A673 (cell line): ENCODE results near the gene GAS7. TPM values are rescaled to one million over a fixed set of nuclear protein-coding genes. Genes with fewer than 3 reads are reported as not detected.

ENCODE experiments used
- BruUV-seq: library from RNA; stranded (reverse); fragments of 400-500 nt; replicated peaks from 2 replicates; lab custom pipeline; 2021; lab: Mats Ljungman, UMichigan
- CTCF ChIA-PET: fragments of 300-600 bp; sonication (Branson Sonifier 250); formaldehyde crosslinking; loops from one replicate; lab custom pipeline; 2022; ENCODE audit warnings: antibody characterized with exemption; lab: Charles Lee
- POLR2A ChIA-PET: fragments of 300-600 bp; sonication (Branson Sonifier 250); formaldehyde crosslinking; loops from one replicate; lab custom pipeline; 2022; ENCODE audit warnings: antibody characterized with exemption; ENCODE audit not compliant: low non-redundant PET; lab: Charles Lee
- DNase-seq: peaks from one replicate; pipeline ENCODE4 v3.0.0-alpha.2; 2015; ENCODE audit warnings: low spot score
- H3K27ac ChIP-seq: fragments of 200-600 bp; sonication (generic); 2 replicates; pipeline ENCODE4 v1.5.1; 2016; ENCODE audit warnings: mixed run types, low read depth, mild to moderate bottlenecking, mixed read lengths, antibody characterized with exemption, low read length; ENCODE audit not compliant: poor library complexity, severe bottlenecking
- H3K27me3 ChIP-seq: fragments of 200-600 bp; sonication (generic); replicated peaks from 2 replicates; pipeline ENCODE4 v1.6.1; 2017; ENCODE audit warnings: mixed run types, low read depth, mild to moderate bottlenecking, mixed read lengths, antibody characterized with exemption, low read length; ENCODE audit not compliant: insufficient read depth, poor library complexity
- H3K36me3 ChIP-seq: fragments of 200-600 bp; sonication (generic); 2 replicates; pipeline ENCODE4 v1.6.1; 2016; ENCODE audit warnings: mixed run types, mild to moderate bottlenecking, mixed read lengths, antibody characterized with exemption, low read length; ENCODE audit not compliant: insufficient read depth, poor library complexity, severe bottlenecking
- H3K4me1 ChIP-seq: fragments of 200-600 bp; sonication (generic); 2 replicates; pipeline ENCODE4 v1.6.1; 2017; ENCODE audit warnings: mixed run types, mild to moderate bottlenecking, mixed read lengths, antibody characterized with exemption, low read length; ENCODE audit not compliant: insufficient read depth, poor library complexity, severe bottlenecking
- H3K4me3 ChIP-seq: fragments of 200-600 bp; sonication (generic); 2 replicates; pipeline ENCODE4 v1.5.1; 2016; ENCODE audit warnings: low read depth, mixed run types, mild to moderate bottlenecking, mixed read lengths, low read length; ENCODE audit not compliant: poor library complexity, severe bottlenecking
- H3K9me3 ChIP-seq: fragments of 200-600 bp; sonication (generic); 2 replicates; pipeline ENCODE4 v1.6.1; 2016; ENCODE audit warnings: mixed run types, low read depth, mild to moderate bottlenecking, mixed read lengths, antibody characterized with exemption, low read length; ENCODE audit not compliant: poor library complexity, severe bottlenecking
- EZH2 ChIP-seq: fragments of 200-600 bp; sonication (generic); IDR thresholded peaks from 2 replicates; pipeline ENCODE4 v1.6.1; 2017; ENCODE audit warnings: borderline replicate concordance, low read depth, mild to moderate bottlenecking, mixed read lengths, antibody characterized with exemption, low read length; ENCODE audit not compliant: poor library complexity, severe bottlenecking
- intact Hi-C: fragments of 100-400 bp; cut with micrococcal nuclease; formaldehyde crosslinking; loops from one replicate; pipeline ENCODE4 v1.10.0; 2022; ENCODE audit not compliant: unreplicated experiment
- total RNA-seq: library from RNA; stranded (reverse); gene quantifications from 2 replicates; pipeline ENCODE4 v1.2.3, GENCODE V29; 2021
- TF ChIP-seq, protein P1 (sequence below): fragments of 300-800, 200-600 bp; sonication (generic); conservative IDR thresholded peaks from 2 replicates; pipeline ENCODE4 v1.5.1; 2017; ENCODE audit warnings: low read depth, mild to moderate bottlenecking, antibody characterized with exemption, low read length, moderate library complexity, mixed read lengths

Gene GAS7
- total RNA-seq, 1 experiment from 2014 or later, result 2.3 TPM

DNA sequence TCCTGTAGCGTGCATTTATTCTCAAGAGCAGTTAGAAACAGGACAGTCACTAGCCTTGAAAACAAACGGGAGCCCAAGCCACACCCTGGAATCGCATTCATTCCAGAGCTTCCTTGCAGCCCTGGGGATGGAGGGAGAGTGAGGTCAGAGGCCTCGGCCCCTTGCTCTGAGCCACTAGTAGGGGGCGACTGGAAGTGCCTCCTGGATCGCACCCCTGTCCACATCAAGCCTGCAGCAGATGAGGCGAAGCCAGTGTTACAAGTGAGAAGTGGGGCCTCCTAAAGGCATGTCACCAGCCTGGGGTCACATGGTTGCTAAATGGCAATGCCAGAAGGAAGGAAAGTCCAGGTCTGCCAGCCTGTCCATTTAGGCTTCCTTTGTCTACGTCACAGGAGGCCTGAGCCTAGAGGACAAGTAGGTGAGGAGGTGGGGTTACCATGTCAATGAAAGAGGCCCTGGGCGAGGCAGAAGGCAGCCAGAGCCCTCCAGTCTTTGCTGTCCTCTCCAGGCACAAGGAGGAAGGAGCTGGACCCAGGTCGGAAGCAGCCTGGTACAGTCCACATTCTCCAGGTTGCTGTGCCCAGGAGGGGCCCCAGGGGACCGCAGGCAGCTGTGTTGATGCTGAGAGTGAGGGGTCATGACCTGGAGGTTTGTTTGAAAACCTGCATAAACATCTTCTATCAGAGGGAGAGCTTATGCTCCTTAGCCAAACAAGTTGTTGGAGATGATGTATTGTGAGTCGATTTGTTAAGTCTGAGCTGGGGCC, 290.3 kb downstream of the GAS7 start:
- no TSS peak for BruUV-seq
- DNase-seq, result no peak
- H3K4me3 ChIP-seq, result no peak overlapping the region
- POLR2A ChIA-PET, result no interaction called here
- H3K27me3 ChIP-seq, result peaks cover 22% of the 10 kb centered on the region
- H3K4me1 ChIP-seq, result no peaks in the 10 kb centered on the region
- no peak for TF ChIP-seq EZH2
- TF ChIP-seq, protein P1, sequence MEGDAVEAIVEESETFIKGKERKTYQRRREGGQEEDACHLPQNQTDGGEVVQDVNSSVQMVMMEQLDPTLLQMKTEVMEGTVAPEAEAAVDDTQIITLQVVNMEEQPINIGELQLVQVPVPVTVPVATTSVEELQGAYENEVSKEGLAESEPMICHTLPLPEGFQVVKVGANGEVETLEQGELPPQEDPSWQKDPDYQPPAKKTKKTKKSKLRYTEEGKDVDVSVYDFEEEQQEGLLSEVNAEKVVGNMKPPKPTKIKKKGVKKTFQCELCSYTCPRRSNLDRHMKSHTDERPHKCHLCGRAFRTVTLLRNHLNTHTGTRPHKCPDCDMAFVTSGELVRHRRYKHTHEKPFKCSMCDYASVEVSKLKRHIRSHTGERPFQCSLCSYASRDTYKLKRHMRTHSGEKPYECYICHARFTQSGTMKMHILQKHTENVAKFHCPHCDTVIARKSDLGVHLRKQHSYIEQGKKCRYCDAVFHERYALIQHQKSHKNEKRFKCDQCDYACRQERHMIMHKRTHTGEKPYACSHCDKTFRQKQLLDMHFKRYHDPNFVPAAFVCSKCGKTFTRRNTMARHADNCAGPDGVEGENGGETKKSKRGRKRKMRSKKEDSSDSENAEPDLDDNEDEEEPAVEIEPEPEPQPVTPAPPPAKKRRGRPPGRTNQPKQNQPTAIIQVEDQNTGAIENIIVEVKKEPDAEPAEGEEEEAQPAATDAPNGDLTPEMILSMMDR, result no peak
- no peaks in the 10 kb centered on the region for H3K9me3 ChIP-seq
- H3K27ac ChIP-seq, result no peak overlapping the region
- intact Hi-C loops, result no loop called here
- H3K36me3 ChIP-seq, result no peaks in the 10 kb centered on the region
- CTCF ChIA-PET, result no interaction called here

DNA sequence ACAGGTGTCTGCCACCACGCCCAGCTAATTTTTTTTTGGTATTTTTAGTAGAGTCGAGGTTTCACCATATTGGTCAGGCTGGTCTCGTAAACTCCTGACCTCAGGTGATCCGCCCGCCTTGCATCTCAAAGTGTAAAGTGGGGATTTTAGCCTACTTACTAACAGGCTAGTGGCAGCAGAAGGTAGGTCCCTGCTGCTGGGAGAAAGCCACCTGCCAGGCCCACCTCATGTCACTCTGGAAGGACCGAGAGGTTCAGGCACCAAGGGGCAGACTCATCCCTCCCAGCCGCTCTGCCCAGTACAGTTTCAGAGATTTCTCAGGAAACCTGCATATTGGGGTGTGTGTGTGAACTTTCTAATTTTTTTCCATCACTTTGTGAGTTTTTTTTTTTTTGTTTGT, 291.3 kb downstream of the GAS7 start:
- no peak overlapping the region for H3K27ac ChIP-seq
- peaks cover 28% of the 10 kb centered on the region for H3K27me3 ChIP-seq
- TF ChIP-seq EZH2, result no peak
- TF ChIP-seq, protein P1, result no peak
- H3K36me3 ChIP-seq, result no peaks in the 10 kb centered on the region
- no peak for DNase-seq
- ChIA-PET POLR2A (no interaction called here), CTCF (interaction anchor here (0.6 kb wide), 1 partner anchor 162 kb away, joined by 8 read pairs; no protein-coding TSS in a partner anchor)
- no peaks in the 10 kb centered on the region for H3K4me1 ChIP-seq
- intact Hi-C loops, result no loop called here
- BruUV-seq, result no TSS peak
- H3K4me3 ChIP-seq, result no peak overlapping the region
- no peaks in the 10 kb centered on the region for H3K9me3 ChIP-seq

DNA sequence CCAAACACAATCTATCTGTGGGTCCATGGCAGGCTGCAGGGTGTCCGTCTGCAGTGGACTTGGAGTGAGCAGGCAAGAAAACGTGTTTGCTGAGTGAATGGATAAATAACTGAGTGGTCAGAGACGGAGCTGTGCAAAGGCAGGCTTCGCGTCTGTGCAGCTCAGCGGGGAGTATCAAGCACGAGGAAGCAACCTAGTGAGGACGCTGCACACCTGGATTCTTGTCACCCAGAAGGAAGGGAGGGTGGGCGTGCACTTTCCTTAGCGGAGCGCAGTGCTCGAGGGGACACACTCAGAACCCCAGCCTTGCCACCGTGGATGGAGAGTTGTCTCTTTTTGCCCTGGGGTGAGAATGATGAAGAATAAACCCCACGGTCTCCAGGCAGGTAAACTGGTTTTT, 291.8 kb downstream of the GAS7 start:
- ChIA-PET CTCF (interaction anchor here (0.6 kb wide), 1 partner anchor 161 kb away, joined by 8 read pairs; no protein-coding TSS in a partner anchor), POLR2A (no interaction called here)
- BruUV-seq, result no TSS peak
- H3K27me3 ChIP-seq, result peaks cover 34% of the 10 kb centered on the region
- H3K4me3 ChIP-seq, result no peak overlapping the region
- intact Hi-C loops, result no loop called here
- TF ChIP-seq EZH2, result no peak
- TF ChIP-seq, protein P1, result no peak
- H3K9me3 ChIP-seq, result no peaks in the 10 kb centered on the region
- no peak for DNase-seq
- H3K27ac ChIP-seq, result no peak overlapping the region
- no peaks in the 10 kb centered on the region for H3K4me1 ChIP-seq
- no peaks in the 10 kb centered on the region for H3K36me3 ChIP-seq
